GM12892 (cell line): ENCODE measurements around the gene CDIPT.
"Not testable (repeated sequence)": the region's sequence is repeated elsewhere in the genome, so short reads cannot be mapped to it uniquely, and the experiment has no call there.

ENCODE experiments used
- DNase-seq: peaks from one replicate; pipeline ENCODE4 v3.0.0; 2011; ENCODE audit not compliant: insufficient read length
- FAIRE-seq: peaks from 2 replicates; lab custom pipeline; 2011; peaks lifted over from hg19 to GRCh38; lab: Jason Lieb, UNC
- POLR2A ChIP-seq: IDR thresholded peaks from 2 replicates; pipeline ENCODE4 v1.6.1; 2011; ENCODE audit warnings: low read depth, low read length, control low read depth
- POLR2AphosphoS5 ChIP-seq: IDR thresholded peaks from 2 replicates; pipeline ENCODE4 v1.6.1; 2011; ENCODE audit warnings: low read depth, low read length, control low read depth
- TAF1 ChIP-seq: IDR thresholded peaks from 2 replicates; pipeline ENCODE4 v1.6.1; 2011; ENCODE audit warnings: low read depth, mild to moderate bottlenecking, control low read depth, low read length, borderline replicate concordance

CDIPT gene

GRCh38 chr16:29892458-29892813 is 29.4 kb upstream of the CDIPT start:
- no peak for DNase-seq
- TF ChIP-seq POLR2AphosphoS5 (no peak), POLR2A (no peak), TAF1 (no peak)
- FAIRE-seq = no peak

GRCh38 chr16:29891525-29892457 is 28.8 kb upstream of the CDIPT start:
- DNase-seq (no peak), FAIRE-seq (no peak)
- TF ChIP-seq TAF1 = no peak
- no peak for TF ChIP-seq POLR2AphosphoS5
- no peak for TF ChIP-seq POLR2A

GRCh38 chr16:29889372-29889771 is 26.3 kb upstream of the CDIPT start:
- FAIRE-seq, DNase-seq: not testable (repeated sequence)

GRCh38 chr16:29883987-29884386 is 21.0 kb upstream of the CDIPT start:
- TF ChIP-seq TAF1 (no peak), POLR2AphosphoS5 (no peak), POLR2A (no peak)
- FAIRE-seq (no peak), DNase-seq (no peak)

GRCh38 chr16:29881050-29881449 is 18.0 kb upstream of the CDIPT start:
- FAIRE-seq (no peak), DNase-seq (no peak)
- TF ChIP-seq POLR2AphosphoS5 (no peak), POLR2A (no peak), TAF1 (no peak)

GRCh38 chr16:29878172-29878571 is 15.1 kb upstream of the CDIPT start:
- no peak for TF ChIP-seq TAF1
- DNase-seq = no peak
- FAIRE-seq = no peak

GRCh38 chr16:29877266-29877961 is 14.4 kb upstream of the CDIPT start:
- DNase-seq = peak; percentile 48
- FAIRE-seq = no peak
- TF ChIP-seq POLR2A = no peak
- TF ChIP-seq POLR2AphosphoS5 = no peak
- no peak for TF ChIP-seq TAF1

- DNase-seq (no peak), FAIRE-seq (no peak)
- TF ChIP-seq POLR2A = no peak
- no peak for TF ChIP-seq TAF1
- TF ChIP-seq POLR2AphosphoS5 = no peak
Observed at GRCh38 chr16:29876594-29877249, 13.7 kb upstream of the CDIPT start.

GRCh38 chr16:29876217-29876593 is 13.2 kb upstream of the CDIPT start:
- DNase-seq = no peak
- no peak for TF ChIP-seq POLR2AphosphoS5
- no peak for TF ChIP-seq POLR2A
- no peak for TF ChIP-seq TAF1
- no peak for FAIRE-seq

GRCh38 chr16:29875206-29875605 is 12.2 kb upstream of the CDIPT start:
- DNase-seq (no peak), FAIRE-seq (no peak)
- TF ChIP-seq TAF1 = no peak
- no peak for TF ChIP-seq POLR2A
- TF ChIP-seq POLR2AphosphoS5 = no peak

GRCh38 chr16:29873319-29873718 is 10.3 kb upstream of the CDIPT start:
- DNase-seq = no peak
- no peak for FAIRE-seq
- TF ChIP-seq POLR2AphosphoS5 (no peak), TAF1 (no peak), POLR2A (no peak)

GRCh38 chr16:29871822-29872546 is 9.0 kb upstream of the CDIPT start:
- no peak for FAIRE-seq
- no peak for DNase-seq
- TF ChIP-seq TAF1 (no peak), POLR2AphosphoS5 (no peak)

- not testable (repeated sequence) for FAIRE-seq, DNase-seq
Observed at GRCh38 chr16:29869067-29869466, 6.0 kb upstream of the CDIPT start.
